Hematopoietic multipotent progenitor cell treated with erythropoietin and hydrocortisone succinate and interleukin-3 and kit ligand, for 17 days (in vitro differentiated cells): ENCODE data around the gene GFY.

Source experiments
- DNase-seq: peaks from one replicate; pipeline ENCODE4 v3.0.0-alpha.2; 2015; ENCODE audit warnings: low spot score

The GFY gene

GRCh38 chr19:49408816-49409440 lies 16.3 kb upstream of the GFY start:
- DNase-seq: no peak

GRCh38 chr19:49409441-49410029 lies 15.7 kb upstream of the GFY start:
- no peak for DNase-seq

DNA sequence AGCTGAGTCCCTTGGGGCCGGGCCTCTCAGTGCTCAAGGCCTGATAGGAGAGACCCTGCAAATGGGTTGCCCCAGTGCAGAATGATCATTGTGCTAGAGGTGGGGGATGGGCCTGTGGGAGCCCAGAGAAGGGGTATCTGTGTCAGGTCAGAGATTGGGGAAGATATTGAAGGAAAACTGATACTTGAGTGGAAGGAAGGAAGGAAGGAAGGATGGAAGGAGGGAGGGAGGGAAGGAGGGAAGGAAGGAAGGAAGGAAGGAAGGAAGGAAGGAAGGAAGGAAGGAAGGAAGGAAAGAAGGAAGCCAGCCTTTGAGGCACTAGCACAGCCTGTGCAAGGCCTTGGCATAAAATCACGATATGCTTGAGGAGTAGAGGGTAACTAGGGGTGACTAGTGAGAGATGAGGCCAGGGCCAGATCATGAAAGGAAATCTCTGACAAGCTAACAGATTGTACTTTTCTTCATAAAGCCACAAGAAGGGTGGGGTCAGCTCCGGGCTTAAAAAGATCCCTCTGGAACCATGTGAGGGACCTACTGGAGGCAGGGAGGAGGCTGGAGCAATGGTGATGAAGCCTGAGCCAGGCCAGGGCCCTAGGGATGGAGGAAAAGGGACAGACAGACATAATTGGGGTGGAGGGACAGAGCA lies 13.4 kb upstream of the GFY start:
- DNase-seq: no peak

DNA sequence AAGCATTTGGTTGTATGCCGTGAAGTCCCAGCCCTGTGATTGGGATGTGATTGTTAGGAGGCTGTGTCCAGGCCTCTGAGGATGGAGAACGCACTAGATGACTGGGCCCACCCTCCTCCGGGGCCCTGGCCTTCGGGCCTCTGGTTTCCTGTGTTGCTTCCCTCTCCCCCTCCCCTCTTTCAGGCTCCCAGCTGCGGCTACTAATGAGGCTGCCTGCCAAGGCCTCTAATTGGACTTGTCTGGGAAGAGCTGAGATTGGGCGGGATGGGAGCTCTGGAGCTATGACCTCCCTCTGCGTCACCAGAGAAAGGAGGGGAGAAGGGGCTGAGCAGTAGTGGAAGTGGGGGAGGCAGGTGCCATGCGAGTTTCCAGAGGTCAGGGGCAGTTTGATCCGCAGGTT lies 11.8 kb upstream of the GFY start:
- no peak for DNase-seq

DNA sequence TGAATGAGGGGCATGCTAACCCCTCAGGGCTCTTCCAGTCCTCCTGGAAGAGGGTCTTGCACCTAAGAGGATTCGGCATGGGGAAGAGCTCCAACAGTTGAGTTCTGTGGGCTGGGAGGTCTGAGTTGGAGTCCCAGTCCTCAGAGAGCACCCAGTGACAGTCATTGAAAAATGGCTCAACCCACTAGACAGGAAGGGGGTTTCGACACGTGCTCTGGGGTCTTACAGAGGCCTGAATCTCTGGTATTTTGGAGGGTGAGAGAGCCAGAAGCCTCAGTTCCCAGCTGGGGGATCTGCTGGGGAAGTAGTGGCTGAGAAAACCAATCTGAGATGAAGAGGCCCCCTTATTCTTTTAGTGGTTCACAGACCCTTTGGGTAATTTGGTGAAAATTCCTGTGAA lies 10.9 kb upstream of the GFY start:
- no peak for DNase-seq

DNA sequence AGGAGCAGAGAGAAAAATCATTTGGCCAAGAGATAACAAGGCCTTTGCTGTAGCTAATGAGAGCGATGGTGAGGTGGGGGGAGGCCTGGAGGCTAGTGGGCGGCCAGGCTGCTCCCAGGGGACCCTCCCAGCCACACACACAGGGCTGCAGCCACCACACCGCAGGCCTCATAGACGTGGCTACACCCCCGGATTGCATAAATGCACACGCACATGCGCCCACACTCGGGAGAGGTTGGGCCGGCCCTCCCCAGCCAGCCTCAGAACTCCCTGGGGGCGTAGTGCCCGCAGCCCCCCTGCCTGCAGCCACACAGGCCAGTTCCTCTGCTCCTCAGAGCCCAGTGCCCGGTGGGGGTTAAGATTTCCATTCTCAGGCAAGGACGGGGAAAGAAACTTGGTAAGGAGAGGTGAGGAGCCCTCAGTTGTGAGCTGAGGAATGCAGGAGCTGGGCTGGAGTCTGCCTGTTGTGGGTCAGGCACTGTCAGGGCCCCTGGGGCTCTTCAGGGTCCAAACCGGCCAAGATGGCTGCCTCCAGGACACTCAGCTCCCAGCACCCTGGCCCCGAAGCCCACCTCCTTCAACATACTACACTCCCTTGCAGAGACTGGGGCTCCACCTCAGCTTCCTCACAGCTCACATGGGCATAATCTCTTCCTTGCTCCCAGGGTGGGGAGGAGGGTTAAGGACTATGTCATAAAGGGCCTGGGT lies 9.9 kb upstream of the GFY start:
- no peak for DNase-seq

DNA sequence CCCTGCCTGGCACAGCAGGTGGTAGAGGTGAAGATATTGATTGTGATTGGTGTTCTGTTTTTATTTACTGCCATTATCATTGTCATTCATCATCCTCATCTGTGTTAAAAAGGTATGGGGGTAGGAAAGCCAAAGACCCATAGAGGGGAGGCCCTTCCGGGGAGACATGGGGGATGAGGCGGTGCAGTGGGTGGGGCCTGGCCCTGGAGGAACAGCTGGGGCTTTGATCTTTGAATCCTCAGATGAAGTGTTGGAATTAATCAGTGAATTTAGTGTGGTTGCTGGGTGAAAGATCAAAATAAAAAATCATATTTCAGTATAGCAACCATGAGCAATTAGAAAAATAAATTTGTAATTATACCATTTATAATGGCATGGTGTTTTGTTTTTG lies 9.4 kb upstream of the GFY start:
- DNase-seq: no peak

DNA sequence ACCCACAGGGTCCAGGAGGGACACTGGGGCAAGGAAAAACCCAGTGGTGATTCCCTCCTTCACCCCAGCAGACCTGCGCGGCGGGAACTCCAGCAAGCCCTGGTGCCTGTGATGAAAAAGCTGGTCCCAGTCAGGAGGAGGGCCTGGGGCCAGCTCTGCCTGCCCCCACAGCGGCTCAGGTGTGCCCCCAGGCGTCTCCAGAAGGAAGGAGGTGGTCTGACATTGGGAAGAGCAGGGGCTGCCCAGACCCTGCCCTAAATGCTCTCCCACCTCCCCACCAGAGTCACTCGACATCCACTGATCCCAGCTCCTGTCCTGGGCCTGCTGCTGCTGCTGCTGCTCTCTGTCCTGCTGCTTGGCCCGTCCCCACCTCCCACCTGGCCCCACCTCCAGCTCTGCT lies 8.1 kb upstream of the GFY start:
- DNase-seq: no peak

DNA sequence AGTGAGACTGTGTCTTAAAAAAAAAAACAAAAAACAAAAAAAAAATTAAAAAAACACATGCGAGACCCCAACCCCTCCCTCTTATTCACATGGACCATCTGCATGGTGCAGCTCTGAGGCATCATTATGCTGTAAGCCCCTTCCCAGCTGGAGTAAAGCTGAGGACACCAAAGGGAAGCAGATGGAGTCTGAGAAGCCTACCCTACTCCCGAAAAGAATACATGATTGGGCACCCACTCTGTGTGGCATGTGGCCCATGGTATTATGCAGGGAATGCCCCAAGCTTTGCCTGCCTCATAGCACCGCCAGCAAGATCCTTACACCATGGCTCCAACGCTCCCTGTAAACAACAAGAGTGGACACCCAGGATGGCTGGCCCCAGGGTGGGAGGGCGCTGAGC lies 6.7 kb upstream of the GFY start:
- DNase-seq: no peak

DNA sequence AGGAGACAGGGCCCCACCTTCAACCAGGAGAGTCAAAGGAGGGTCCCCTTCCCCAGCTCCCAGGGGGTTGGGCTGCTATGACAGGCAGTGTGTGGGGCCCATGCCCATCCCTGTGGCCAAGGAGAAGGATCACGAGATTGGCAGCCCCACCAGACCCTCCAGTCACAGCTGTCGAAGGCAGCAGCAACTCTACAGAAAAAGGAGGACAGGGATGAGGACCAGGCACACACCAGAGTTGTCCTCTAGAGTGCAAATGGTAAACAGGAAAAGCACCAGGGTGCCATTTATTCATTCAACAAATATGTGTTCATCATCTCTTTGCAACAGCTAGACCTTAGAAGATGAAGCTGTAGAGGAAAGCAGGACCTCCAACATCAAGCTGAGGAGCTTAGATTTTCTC lies 6.0 kb upstream of the GFY start:
- DNase-seq: no peak

GRCh38 chr19:49420227-49420626 lies 5.0 kb upstream of the GFY start:
- DNase-seq: no peak

GRCh38 chr19:49421039-49421877 lies 3.9 kb upstream of the GFY start:
- no peak for DNase-seq

- DNase-seq: no peak
Measured at GRCh38 chr19:49421878-49422202, 3.3 kb upstream of the GFY start.

DNA sequence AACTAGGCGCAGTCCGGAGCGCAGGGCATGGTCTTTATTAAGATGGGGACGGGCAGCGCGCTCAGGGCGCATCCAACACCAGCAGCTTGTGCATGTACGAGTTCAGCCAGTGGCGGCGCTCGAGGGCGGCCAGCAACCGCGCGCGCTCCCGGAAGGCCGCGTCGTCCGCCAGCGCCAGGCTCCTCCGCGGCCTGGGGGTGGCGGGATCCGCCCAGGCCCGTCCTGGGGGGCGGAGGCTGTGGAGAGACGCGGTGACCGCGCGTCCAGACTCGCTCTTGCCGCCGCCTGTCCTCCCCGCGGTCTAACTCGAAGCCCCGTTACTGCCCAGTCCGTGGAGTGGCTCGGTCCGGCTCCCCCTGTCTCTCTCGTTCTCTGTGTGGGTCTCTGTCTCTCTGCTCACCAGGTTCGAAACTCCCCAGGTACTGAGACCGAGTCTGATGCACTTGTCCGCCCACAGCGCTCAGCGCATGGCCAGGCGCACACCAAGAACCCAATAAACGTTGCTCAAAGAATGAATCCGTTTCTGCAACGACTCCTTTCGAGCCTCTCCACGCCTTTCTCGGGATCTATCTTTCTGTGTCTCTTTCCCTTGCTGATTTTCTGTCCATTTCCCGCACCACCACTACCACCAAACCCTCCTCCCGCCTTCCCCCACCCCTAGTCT lies 2.6 kb upstream of the GFY start:
- no peak for DNase-seq

GRCh38 chr19:49423071-49423984 lies 1.9 kb upstream of the GFY start, which contains the start of gene PTH2:
TSS of gene PTH2 (minus strand) at chr19:49423441. CDS start at chr19:49423339, 102 bp downstream.
- no peak for DNase-seq

DNA sequence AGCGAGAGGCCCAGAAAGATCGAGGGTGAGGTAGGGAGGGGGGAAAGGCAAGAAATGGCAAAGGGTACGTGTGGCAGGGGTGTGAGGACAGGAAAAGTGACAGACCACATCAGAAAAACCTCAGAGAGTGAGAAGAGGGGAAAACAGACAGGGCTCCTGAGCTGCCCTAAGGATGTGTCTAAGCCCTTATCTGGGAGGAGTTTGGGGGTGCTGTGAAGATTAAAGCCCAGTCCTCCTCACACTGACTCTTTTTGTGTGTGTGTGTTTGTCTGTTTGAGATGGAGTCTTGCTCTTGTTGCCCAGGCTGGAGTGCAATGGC lies 1.2 kb upstream of the GFY start:
- no peak for DNase-seq

DNA sequence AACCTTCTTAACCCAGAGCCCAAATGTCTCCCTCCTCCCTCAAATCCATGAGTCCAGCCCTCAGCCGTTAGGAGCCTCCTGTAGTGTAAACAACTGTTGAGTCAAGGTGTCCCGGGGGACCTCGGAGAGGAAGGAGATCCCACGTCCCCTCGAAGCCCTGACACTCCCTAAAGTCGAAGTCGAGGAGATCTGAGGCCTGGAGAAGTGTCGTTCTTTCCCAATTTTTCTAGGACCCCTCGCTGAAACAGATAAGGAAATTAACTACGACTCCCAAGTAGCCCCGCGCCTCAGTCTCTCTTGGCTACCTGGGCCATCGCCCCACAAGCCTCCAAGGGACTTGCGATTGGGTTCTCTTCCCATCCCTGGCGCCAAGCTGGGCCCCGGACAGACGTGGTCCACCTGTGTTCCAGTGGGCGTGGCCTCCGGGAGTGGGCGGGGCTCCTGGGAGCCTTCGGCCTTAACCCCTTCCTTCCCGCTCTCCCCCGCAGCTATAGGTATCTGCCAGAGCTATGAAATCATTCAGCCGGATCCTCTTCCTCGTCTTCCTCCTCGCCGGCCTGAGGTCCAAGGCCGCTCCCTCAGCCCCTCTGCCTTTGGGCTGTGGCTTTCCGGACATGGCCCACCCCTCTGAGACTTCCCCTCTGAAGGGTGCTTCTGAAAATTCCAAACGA lies 869 bp downstream of the GFY start:
- DNase-seq: no peak

DNA sequence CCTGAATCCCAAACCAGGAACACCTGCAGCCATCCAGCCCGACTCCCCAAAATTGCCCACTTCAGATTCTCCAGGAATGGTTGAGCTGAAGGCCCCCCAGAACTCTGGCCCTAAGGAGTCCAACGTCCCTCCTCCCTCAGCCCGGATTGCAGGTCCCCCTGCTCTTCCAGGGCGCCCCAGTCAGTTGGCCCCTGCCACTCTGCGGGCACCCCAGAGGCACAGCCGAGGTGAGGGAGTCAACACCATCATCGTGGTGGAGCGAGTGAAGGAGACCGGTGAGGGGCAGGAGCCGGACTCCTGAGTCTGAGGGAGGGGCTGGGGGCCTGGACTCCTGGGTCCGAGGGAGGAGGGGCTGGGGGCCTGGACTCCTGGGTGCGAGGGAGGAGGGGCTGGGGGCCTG lies 2.2 kb downstream of the GFY start:
- no peak for DNase-seq

- no peak for DNase-seq
Measured at GRCh38 chr19:49427855-49428546, 2.8 kb downstream of the GFY start.
